ENCODE measurements around the gene ACOT11. TPM values are rescaled to one million over a fixed set of nuclear protein-coding genes. Genes with fewer than 3 reads are reported as not detected.

Gene ACOT11
- total RNA-seq, 2 donors from 2014 or later, result 3.9 to 6.3 TPM

GRCh38 chr1:54606990-54607325, 58.9 kb downstream of the ACOT11 start:
- TF ChIP-seq CTCF (IDR thresholded peaks at IDR 0.05) (no peak), POLR2A (IDR thresholded peaks at IDR 0.05) (no peak)
- no peak overlapping the region for H3K27ac ChIP-seq

GRCh38 chr1:54607821-54608565, 60.0 kb downstream of the ACOT11 start:
- H3K4me1 ChIP-seq, result no peaks in the 10 kb centered on the region
- WGBS, 2 donors, result 91 to 92% methylated on average over 14 to 18 of the region's 19 CpGs
- H3K36me3 ChIP-seq (replicated peaks in 1 of 2; ENCODE audit: insufficient read depth in 1 of 2, low read depth in 2 of 2), result no peaks in the 10 kb centered on the region
- H3K27me3 ChIP-seq, result no peaks in the 10 kb centered on the region
- H3K27ac ChIP-seq, result no peak overlapping the region
- TF ChIP-seq POLR2A (IDR thresholded peaks at IDR 0.05) (no peak), CTCF (IDR thresholded peaks at IDR 0.05) (no peak)
- H3K4me3 ChIP-seq, result no peak overlapping the region
- no peak for ATAC-seq
- intact Hi-C loops (cut with DNase I), result no loop called here
- no peak for DNase-seq
- H3K9me3 ChIP-seq, result no peaks in the 10 kb centered on the region

More at GRCh38 chr1:54606990-54607325, 58.9 kb downstream of the ACOT11 start:
- Histone ChIP-seq H3K36me3 (replicated peaks in 1 of 2; ENCODE audit: insufficient read depth in 1 of 2, low read depth in 2 of 2) (no peaks in the 10 kb centered on the region), H3K9me3 (no peaks in the 10 kb centered on the region), H3K4me1 (no peaks in the 10 kb centered on the region), H3K27me3 (no peaks in the 10 kb centered on the region), H3K4me3 (no peak overlapping the region)
- no peak for DNase-seq
- intact Hi-C loops (cut with DNase I), result no loop called here
- 92 to 93% methylated on average over 2 to 13 of the region's 13 CpGs for WGBS, 2 donors
- no peak for ATAC-seq

GRCh38 chr1:54608566-54609230, 60.7 kb downstream of the ACOT11 start:
- Histone ChIP-seq H3K4me1 (no peaks in the 10 kb centered on the region), H3K9me3 (no peaks in the 10 kb centered on the region), H3K27me3 (no peaks in the 10 kb centered on the region), H3K36me3 (replicated peaks in 1 of 2; ENCODE audit: insufficient read depth in 1 of 2, low read depth in 2 of 2) (no peaks in the 10 kb centered on the region), H3K27ac (no peak overlapping the region), H3K4me3 (no peak overlapping the region)
- DNase-seq, result no peak
- TF ChIP-seq POLR2A (IDR thresholded peaks at IDR 0.05) (no peak), CTCF (IDR thresholded peaks at IDR 0.05) (no peak)
- intact Hi-C loops (cut with DNase I), result no loop called here
- 83 to 86% methylated on average over 9 of the region's 9 CpGs for WGBS, 2 donors
- no peak for ATAC-seq

- Histone ChIP-seq H3K4me3 (no peak overlapping the region), H3K27ac (no peak overlapping the region), H3K36me3 (replicated peaks in 1 of 2; ENCODE audit: insufficient read depth in 1 of 2, low read depth in 2 of 2) (no peaks in the 10 kb centered on the region), H3K27me3 (no peaks in the 10 kb centered on the region), H3K9me3 (no peaks in the 10 kb centered on the region), H3K4me1 (no peaks in the 10 kb centered on the region)
- no peak for TF ChIP-seq CTCF (IDR thresholded peaks at IDR 0.05)
- TF ChIP-seq POLR2A (IDR thresholded peaks at IDR 0.05), result no peak
- no peak for DNase-seq
- ATAC-seq, result no peak
- 68 to 93% methylated on average over 3 to 16 of the region's 16 CpGs for WGBS, 2 donors
- intact Hi-C loops (cut with DNase I), result no loop called here
These were observed 61.4 kb downstream of the ACOT11 start for GRCh38 chr1:54609301-54609921.
